HEK293 (cell line): ENCODE results near the gene C1RL.

Experiments used
- CTCF ChIA-PET: fragments of 350-600 bp; formaldehyde crosslinking; extraction: SDS; loops from one replicate; lab custom pipeline; 2021; ENCODE audit warnings: antibody characterized with exemption; lab: Yijun Ruan, JAX
- POLR2A ChIA-PET: fragments of 300-600 bp; formaldehyde crosslinking; extraction: SDS; loops from one replicate; lab custom pipeline; 2020; ENCODE audit warnings: antibody characterized with exemption, inconsistent platforms; lab: Yijun Ruan, JAX
- H3K27ac ChIP-seq: fragments of 200-500 bp; sonication (Bioruptor generic); 2 replicates; pipeline ENCODE4 v1.5.1; 2014; ENCODE audit warnings: low read depth, low read length, control low read depth, inconsistent platforms; ENCODE audit errors: extremely low read depth
- H3K36me3 ChIP-seq, 2 experiments: fragments of 200-500 bp in 1 of 2; sonication (Bioruptor generic) in 1 of 2; 1 replicate in 1 of 2; 2 replicates in 1 of 2; pipeline ENCODE4 v1.5.1; 2014 to 2017; ENCODE audit warnings: inconsistent platforms in 2 of 2, low read length in 2 of 2; ENCODE audit not compliant: control insufficient read depth in 2 of 2, insufficient read depth in 1 of 2
- H3K4me1 ChIP-seq: fragments of 200-500 bp; sonication (Bioruptor generic); 2 replicates; pipeline ENCODE4 v1.5.1; 2014; ENCODE audit warnings: mild to moderate bottlenecking, low read length, inconsistent platforms; ENCODE audit not compliant: control insufficient read depth, insufficient read depth
- H3K4me3 ChIP-seq: 2 replicates; pipeline ENCODE4 v1.5.1; 2011; ENCODE audit warnings: low read depth, mild to moderate bottlenecking, control low read depth, low read length, moderate library complexity
- H3K9me3 ChIP-seq: fragments of 200-500 bp; sonication (Bioruptor generic); 2 replicates; pipeline ENCODE4 v1.5.1; 2014; ENCODE audit warnings: low read depth, low read length, inconsistent platforms; ENCODE audit not compliant: control insufficient read depth, insufficient read depth
- GLIS1 ChIP-seq: fragments of 450-650 bp; formaldehyde crosslinking; IDR thresholded peaks from 2 replicates; pipeline ENCODE4 v1.5.1; 2016; ENCODE audit warnings: missing biosample characterization, missing genetic modification characterization
- PRDM1 ChIP-seq: fragments of 450-650 bp; formaldehyde crosslinking; IDR thresholded peaks from 2 replicates; pipeline ENCODE4; 2016; ENCODE audit warnings: missing biosample characterization, missing genetic modification characterization
- PRDM10 ChIP-seq: fragments of 450-650 bp; formaldehyde crosslinking; IDR thresholded peaks from 2 replicates; pipeline ENCODE4 v1.5.1; 2016; ENCODE audit warnings: missing biosample characterization, missing genetic modification characterization
- SP3 ChIP-seq: fragments of 450-650 bp; formaldehyde crosslinking; IDR thresholded peaks from 2 replicates; pipeline ENCODE4 v1.5.1; 2016; ENCODE audit warnings: missing biosample characterization, missing genetic modification characterization
- ZFHX2 ChIP-seq: fragments of 450-650 bp; formaldehyde crosslinking; conservative IDR thresholded peaks from 2 replicates; pipeline ENCODE4 v1.5.1; 2016; ENCODE audit warnings: missing biosample characterization, missing genetic modification characterization
- ZFP37 ChIP-seq: fragments of 450-650 bp; formaldehyde crosslinking; IDR thresholded peaks from 2 replicates; pipeline ENCODE4 v1.5.1; 2016; ENCODE audit warnings: missing biosample characterization, missing genetic modification characterization
- ZNF169 ChIP-seq: fragments of 450-650 bp; formaldehyde crosslinking; IDR thresholded peaks from 2 replicates; pipeline ENCODE4 v1.5.1; 2016; ENCODE audit warnings: missing biosample characterization, missing genetic modification characterization
- ZNF2 ChIP-seq: fragments of 450-650 bp; formaldehyde crosslinking; IDR thresholded peaks from 2 replicates; pipeline ENCODE4 v1.5.1; 2016; ENCODE audit warnings: missing biosample characterization, missing genetic modification characterization
- ZNF335 ChIP-seq: fragments of 450-650 bp; formaldehyde crosslinking; conservative IDR thresholded peaks from 2 replicates; pipeline ENCODE4 v1.5.1; 2016; ENCODE audit warnings: missing biosample characterization, missing genetic modification characterization
- ZNF341 ChIP-seq: fragments of 450-650 bp; formaldehyde crosslinking; IDR thresholded peaks from 2 replicates; pipeline ENCODE4; 2016; ENCODE audit warnings: low read depth, missing biosample characterization, missing genetic modification characterization
- ZNF354C ChIP-seq: fragments of 450-650 bp; formaldehyde crosslinking; IDR thresholded peaks from 2 replicates; pipeline ENCODE4 v1.5.1; 2016; ENCODE audit warnings: missing biosample characterization, missing genetic modification characterization, low read depth, borderline replicate concordance
- ZNF366 ChIP-seq: fragments of 450-650 bp; formaldehyde crosslinking; conservative IDR thresholded peaks from 2 replicates; pipeline ENCODE4 v1.5.1; 2016; ENCODE audit warnings: missing biosample characterization, missing genetic modification characterization
- ZNF596 ChIP-seq: fragments of 450-650 bp; IDR thresholded peaks from 2 replicates; pipeline ENCODE4 v1.5.0; 2018; ENCODE audit warnings: missing biosample characterization, mild to moderate bottlenecking, missing genetic modification characterization, moderate library complexity
- ZNF623 ChIP-seq: fragments of 450-650 bp; formaldehyde crosslinking; IDR thresholded peaks from 2 replicates; pipeline ENCODE4 v1.5.1; 2016; ENCODE audit warnings: missing biosample characterization, missing genetic modification characterization
- ZNF707 ChIP-seq: fragments of 450-650 bp; formaldehyde crosslinking; IDR thresholded peaks from 2 replicates; pipeline ENCODE4 v1.5.1; 2016; ENCODE audit warnings: missing biosample characterization, missing genetic modification characterization
- ZNF785 ChIP-seq: fragments of 450-650 bp; formaldehyde crosslinking; IDR thresholded peaks from 2 replicates; pipeline ENCODE4 v1.5.1; 2016; ENCODE audit warnings: missing biosample characterization, missing genetic modification characterization
- ZNF830 ChIP-seq: fragments of 450-650 bp; IDR thresholded peaks from 2 replicates; pipeline ENCODE4 v1.5.0; 2018; ENCODE audit warnings: missing biosample characterization, missing genetic modification characterization, low read depth, mild to moderate bottlenecking, moderate library complexity
- TF ChIP-seq, protein P1 (sequence below): fragments of 450-650 bp; formaldehyde crosslinking; IDR thresholded peaks from 2 replicates; pipeline ENCODE4 v1.5.1; 2016; ENCODE audit warnings: missing biosample characterization, missing genetic modification characterization
- TF ChIP-seq, protein P2 (sequence below): fragments of 450-650 bp; formaldehyde crosslinking; IDR thresholded peaks from 2 replicates; pipeline ENCODE4 v1.5.1; 2016; ENCODE audit warnings: missing biosample characterization, missing genetic modification characterization
- TF ChIP-seq, protein P3 (sequence below): fragments of 450-650 bp; formaldehyde crosslinking; IDR thresholded peaks from 2 replicates; pipeline ENCODE4 v1.5.1; 2016; ENCODE audit warnings: missing biosample characterization, missing genetic modification characterization

Gene C1RL

GRCh38 chr12:7152818-7153217 lies 43.8 kb upstream of the C1RL start:
- Histone ChIP-seq H3K4me3 (no peak overlapping the region), H3K27ac (no peak overlapping the region), H3K36me3 (peaks cover 3 to 82% of the 10 kb centered on the region in 2 experiments), H3K9me3 (no peaks in the 10 kb centered on the region), H3K4me1 (no peaks in the 10 kb centered on the region; the same call in 1 of the 2 replicates)
- POLR2A ChIA-PET: no interaction called here
- CTCF ChIA-PET: interaction anchor here (0.6 to 4.0 kb wide), 6 partner anchors 8 to 190 kb away, joined by 4 to 35 read pairs (median 8); no protein-coding TSS in a partner anchor
- no peak for TF ChIP-seq ZNF341 (tag by site-specific recombination)
- no peak for TF ChIP-seq ZNF366

GRCh38 chr12:7151532-7151931 lies 42.5 kb upstream of the C1RL start:
- TF ChIP-seq ZNF596 (tag by site-specific recombination) (no peak), SP3 (tag by site-specific recombination) (no peak), ZNF354C (no peak)
- TF ChIP-seq, protein P1, sequence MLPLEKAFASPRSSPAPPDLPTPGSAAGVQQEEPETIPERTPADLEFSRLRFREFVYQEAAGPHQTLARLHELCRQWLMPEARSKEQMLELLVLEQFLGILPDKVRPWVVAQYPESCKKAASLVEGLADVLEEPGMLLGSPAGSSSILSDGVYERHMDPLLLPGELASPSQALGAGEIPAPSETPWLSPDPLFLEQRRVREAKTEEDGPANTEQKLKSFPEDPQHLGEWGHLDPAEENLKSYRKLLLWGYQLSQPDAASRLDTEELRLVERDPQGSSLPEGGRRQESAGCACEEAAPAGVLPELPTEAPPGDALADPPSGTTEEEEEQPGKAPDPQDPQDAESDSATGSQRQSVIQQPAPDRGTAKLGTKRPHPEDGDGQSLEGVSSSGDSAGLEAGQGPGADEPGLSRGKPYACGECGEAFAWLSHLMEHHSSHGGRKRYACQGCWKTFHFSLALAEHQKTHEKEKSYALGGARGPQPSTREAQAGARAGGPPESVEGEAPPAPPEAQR: no peak
- TF ChIP-seq, protein P2, sequence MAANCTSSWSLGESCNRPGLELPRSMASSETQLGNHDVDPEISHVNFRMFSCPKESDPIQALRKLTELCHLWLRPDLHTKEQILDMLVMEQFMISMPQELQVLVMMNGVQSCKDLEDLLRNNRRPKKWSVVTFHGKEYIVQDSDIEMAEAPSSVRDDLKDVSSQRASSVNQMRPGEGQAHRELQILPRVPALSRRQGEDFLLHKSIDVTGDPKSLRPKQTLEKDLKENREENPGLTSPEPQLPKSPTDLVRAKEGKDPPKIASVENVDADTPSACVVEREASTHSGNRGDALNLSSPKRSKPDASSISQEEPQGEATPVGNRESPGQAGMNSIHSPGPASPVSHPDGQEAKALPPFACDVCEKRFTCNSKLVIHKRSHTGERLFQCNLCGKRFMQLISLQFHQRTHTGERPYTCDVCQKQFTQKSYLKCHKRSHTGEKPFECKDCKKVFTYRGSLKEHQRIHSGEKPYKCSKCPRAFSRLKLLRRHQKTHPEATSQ (tag by site-specific recombination): no peak
- Histone ChIP-seq H3K4me3 (no peak overlapping the region), H3K9me3 (no peaks in the 10 kb centered on the region), H3K36me3 (peaks cover 7 to 75% of the 10 kb centered on the region in 2 experiments), H3K4me1 (no peaks in the 10 kb centered on the region; the same call in 1 of the 2 replicates), H3K27ac (no peak overlapping the region)
- ChIA-PET POLR2A (no interaction called here), CTCF (interaction anchor here (1.0 kb wide), 1 partner anchor 11 kb away, joined by 3 read pairs; no protein-coding TSS in a partner anchor)

DNA sequence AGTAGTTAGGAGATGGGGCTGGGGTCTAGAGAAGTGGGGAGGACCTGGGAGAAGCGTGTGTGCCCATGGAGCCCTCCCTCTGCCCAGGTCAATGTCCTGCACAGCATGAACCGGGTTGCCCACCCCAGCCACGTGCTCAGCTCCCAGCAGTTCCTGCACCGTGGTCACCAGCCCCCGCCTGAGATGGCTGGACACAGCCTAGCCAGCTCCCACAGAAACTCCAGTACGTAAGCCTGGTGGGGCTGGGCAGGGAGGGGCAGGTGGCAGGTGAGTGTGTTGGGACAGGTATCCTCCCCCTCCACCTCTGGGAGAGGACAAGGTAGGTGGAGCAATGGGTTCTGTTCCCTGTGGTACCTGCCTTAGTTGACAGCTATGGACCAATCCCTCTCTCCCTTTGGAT lies 41.8 kb upstream of the C1RL start:
- CTCF ChIA-PET: interaction anchor here (0.6 kb wide), 1 partner anchor 41 kb away, joined by 4 read pairs; no protein-coding TSS in a partner anchor
- H3K9me3 ChIP-seq: no peaks in the 10 kb centered on the region
- no peak overlapping the region for H3K27ac ChIP-seq
- H3K4me3 ChIP-seq: no peak overlapping the region
- no peak for TF ChIP-seq PRDM10
- POLR2A ChIA-PET: no interaction called here
- peaks cover 7 to 76% of the 10 kb centered on the region in 2 experiments for H3K36me3 ChIP-seq
- H3K4me1 ChIP-seq: no peaks in the 10 kb centered on the region; the same call in 1 of the 2 replicates

- POLR2A ChIA-PET: no interaction called here
- Histone ChIP-seq H3K4me1 (no peaks in the 10 kb centered on the region; the same call in 1 of the 2 replicates), H3K27ac (no peak overlapping the region)
- TF ChIP-seq GLIS1 (tag by site-specific recombination) (no peak), ZNF830 (tag by site-specific recombination) (no peak), ZNF2 (no peak), ZNF335 (tag by site-specific recombination) (no peak), ZFHX2 (tag by site-specific recombination) (no peak), ZFP37 (no peak), ZNF707 (no peak), ZNF785 (tag by site-specific recombination) (no peak), ZNF169 (tag by site-specific recombination) (no peak), ZNF623 (tag by site-specific recombination) (no peak), PRDM1 (tag by site-specific recombination) (no peak)
- TF ChIP-seq, protein P3, sequence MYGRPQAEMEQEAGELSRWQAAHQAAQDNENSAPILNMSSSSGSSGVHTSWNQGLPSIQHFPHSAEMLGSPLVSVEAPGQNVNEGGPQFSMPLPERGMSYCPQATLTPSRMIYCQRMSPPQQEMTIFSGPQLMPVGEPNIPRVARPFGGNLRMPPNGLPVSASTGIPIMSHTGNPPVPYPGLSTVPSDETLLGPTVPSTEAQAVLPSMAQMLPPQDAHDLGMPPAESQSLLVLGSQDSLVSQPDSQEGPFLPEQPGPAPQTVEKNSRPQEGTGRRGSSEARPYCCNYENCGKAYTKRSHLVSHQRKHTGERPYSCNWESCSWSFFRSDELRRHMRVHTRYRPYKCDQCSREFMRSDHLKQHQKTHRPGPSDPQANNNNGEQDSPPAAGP (tag by site-specific recombination): no peak
- TF ChIP-seq, all 188 proteins: peak for 0
- no peaks in the 10 kb centered on the region for H3K9me3 ChIP-seq
- peaks cover 7 to 75% of the 10 kb centered on the region in 2 experiments for H3K36me3 ChIP-seq
- CTCF ChIA-PET: interaction anchor here (0.6 kb wide), 1 partner anchor 41 kb away, joined by 4 read pairs; no protein-coding TSS in a partner anchor
- no peak overlapping the region for H3K4me3 ChIP-seq
Measured at GRCh38 chr12:7150356-7150755, 41.3 kb upstream of the C1RL start.
